K562 (cell line): ENCODE measurements around the gene PRR20B. TPM values are rescaled to one million over a fixed set of nuclear protein-coding genes. Genes with fewer than 3 reads are reported as not detected.

Experiments
- ATAC-seq: fragments of 200-7000 bp; cut with Tn5 transposase; 3 replicates; pipeline ENCODE4 v1.9.1; 2020; ENCODE audit warnings: moderate library complexity
- BruUV-seq: library from RNA; stranded (reverse); fragments of 400-500 nt; replicated peaks from 2 replicates; lab custom pipeline; 2021; lab: Mats Ljungman, UMichigan
- CTCF ChIA-PET: fragments of 300-600 bp; formaldehyde crosslinking; extraction: SDS; loops from one replicate; lab custom pipeline; 2021; ENCODE audit warnings: low intra/inter-chr PET ratio; lab: Yijun Ruan, JAX
- POLR2A ChIA-PET: fragments of 300-600, 350-650 bp; sonication (Branson Sonifier 250); formaldehyde crosslinking; extraction: SDS; loops from one replicate; lab custom pipeline; 2021; ENCODE audit warnings: antibody characterized with exemption, inconsistent platforms; lab: Yijun Ruan, JAX
- DNase-seq, 4 experiments: peaks; one replicate each; pipeline versions ENCODE4 v3.0.0 to v3.0.0-alpha.2; 2011 to 2018; ENCODE audit warnings: low spot score in 3 of 4, mixed read lengths in 3 of 4; ENCODE audit errors: extremely low read depth in 1 of 4
- FAIRE-seq: peaks from 2 replicates; lab custom pipeline; 2011; peaks lifted over from hg19 to GRCh38; lab: Jason Lieb, UNC
- H2AFZ ChIP-seq: 2 replicates; pipeline ENCODE4 v1.6.0; 2011; ENCODE audit warnings: low read depth, low read length, control low read depth, inconsistent platforms
- H3K27ac ChIP-seq: fragments of 200-600 bp; 3 replicates; pipeline ENCODE4 v1.8.0; 2011; ENCODE audit warnings: low read depth, mild to moderate bottlenecking, control low read depth, inconsistent platforms, low read length, moderate library complexity, mixed read lengths; ENCODE audit errors: extremely low read depth
- H3K27me3 ChIP-seq, 2 experiments: fragments of 300-600 bp in 1 of 2; 2 replicates in 1 of 2; 3 replicates in 1 of 2; pipeline versions ENCODE4 v1.6.0 to v1.8.0; 2011; ENCODE audit warnings: inconsistent platforms in 2 of 2, low read length in 2 of 2, mild to moderate bottlenecking in 1 of 2, mixed read lengths in 1 of 2, moderate library complexity in 1 of 2; ENCODE audit not compliant: control insufficient read depth in 2 of 2, insufficient read depth in 2 of 2
- H3K36me3 ChIP-seq: fragments of 300-600 bp; 3 replicates; pipeline ENCODE4 v1.8.0; 2011; ENCODE audit warnings: mild to moderate bottlenecking, low read length, inconsistent platforms; ENCODE audit not compliant: control insufficient read depth, insufficient read depth
- H3K4me1 ChIP-seq, 2 experiments: fragments of 200-600 bp in 1 of 2; replicated peaks in 1 of 2; 2 replicates in 1 of 2; 3 replicates in 1 of 2; pipeline versions ENCODE4 v1.5.1 to v1.8.0; 2011; ENCODE audit warnings: inconsistent platforms in 2 of 2, low read length in 2 of 2, mild to moderate bottlenecking in 1 of 2, mixed read lengths in 1 of 2, moderate library complexity in 1 of 2; ENCODE audit not compliant: control insufficient read depth in 2 of 2, insufficient read depth in 2 of 2
- H3K4me2 ChIP-seq: 2 replicates; pipeline ENCODE4 v1.6.1; 2011; ENCODE audit warnings: low read length, control low read depth, inconsistent platforms, mixed read lengths; ENCODE audit not compliant: insufficient read depth
- H3K4me3 ChIP-seq: fragments of 200-600 bp; sonication (generic), shearing (Covaris generic); 2 replicates; pipeline ENCODE4 v1.5.1; 2016; ENCODE audit warnings: control low read depth, inconsistent platforms
- H3K79me2 ChIP-seq: fragments of 200-600 bp; 3 replicates; pipeline ENCODE4 v1.8.0; 2011; ENCODE audit warnings: low read length, inconsistent platforms; ENCODE audit not compliant: control insufficient read depth, insufficient read depth
- H3K9ac ChIP-seq, 2 experiments: 2 replicates each; pipeline versions ENCODE4 v1.6.0 to v1.6.1; 2011; ENCODE audit warnings: low read depth in 2 of 2, low read length in 2 of 2, control low read depth in 1 of 2, inconsistent platforms in 1 of 2, mild to moderate bottlenecking in 1 of 2, mixed read lengths in 1 of 2; ENCODE audit not compliant: insufficient read depth in 1 of 2
- H3K9me1 ChIP-seq: one replicate; pipeline ENCODE4 v1.6.0; 2011; ENCODE audit warnings: inconsistent platforms, mild to moderate bottlenecking, low read length, moderate library complexity; ENCODE audit not compliant: control insufficient read depth, insufficient read depth
- H3K9me3 ChIP-seq: replicated peaks from 2 replicates; pipeline ENCODE4 v1.5.1; 2011; ENCODE audit warnings: low read depth, low read length, inconsistent platforms; ENCODE audit not compliant: control insufficient read depth, insufficient read depth
- H4K20me1 ChIP-seq: replicated peaks from 2 replicates; pipeline ENCODE4 v1.6.1; 2011; ENCODE audit warnings: low read length, inconsistent platforms, mixed read lengths; ENCODE audit not compliant: control insufficient read depth, insufficient read depth
- BRD9 ChIP-seq: fragments of 450-650 bp; IDR thresholded peaks from 2 replicates; pipeline ENCODE4 v1.6.1; 2018; ENCODE audit warnings: low read depth; ENCODE audit not compliant: partially characterized antibody
- HDAC1 ChIP-seq, 2 experiments: fragments of 450-650 bp; IDR thresholded peaks; 2 replicates each; pipeline ENCODE4 v1.6.1; 2016 to 2017; ENCODE audit warnings: inconsistent platforms in 1 of 2, mild to moderate bottlenecking in 1 of 2, moderate library complexity in 1 of 2
- WGBS: fragments of 100-300 bp; shearing (Covaris generic); methylation state at CpG from one replicate; pipeline ENCODE4 v1.1.6; 2016; ENCODE audit warnings: low coverage, mixed read lengths; ENCODE audit not compliant: insufficient coverage; ENCODE audit errors: missing lambda C conversion rate; 5-methylcytosine and 5-hydroxymethylcytosine counted together
- in situ Hi-C: fragments of 300-500 bp; cut with MboI; formaldehyde crosslinking; loops from 4 replicates; pipeline ENCODE4 v1.15.0; 2018; ENCODE audit warnings: inconsistent platforms, mixed read lengths
- intact Hi-C: fragments of 100-400 bp; cut with micrococcal nuclease; formaldehyde crosslinking; loops from 2 replicates; pipeline ENCODE4 v1.14.2; 2022
- polyA plus RNA-seq, 8 experiments: library from polyadenylated mRNA; depleted of rRNA in 4 of 8; stranded (reverse) in 5 of 8; unstranded in 3 of 8; fragments of >200 nt; fragmentation: Nextera tagmentation in 2 of 8; fragmentation: Illumina TruSeq in 1 of 8; extraction: Ambion mirVana in 2 of 8; extraction: Trizol in 1 of 8; gene quantifications; 2 replicates each; pipeline versions ENCODE4 v1.2.1 to v1.2.3, GENCODE V29; 2011 to 2014; ENCODE audit warnings: inconsistent platforms in 1 of 8, missing spikeins in 1 of 8
- total RNA-seq, 7 experiments: library from RNA; depleted of rRNA in 6 of 7; stranded (reverse); fragments of >200 nt in 6 of 7; fragmentation: Illumina TruSeq in 2 of 7; extraction: Trizol in 2 of 7; gene quantifications; 2 replicates each; pipeline versions ENCODE4 v1.2.1 to v1.2.3, GENCODE V29; 2011 to 2021; ENCODE audit warnings: low replicate concordance in 1 of 7
- TF ChIP-seq, protein P1 (sequence below): fragments of 250-450 bp; sonication (Bioruptor Pico); IDR thresholded peaks from 2 replicates; pipeline ENCODE4 v1.5.1; 2021; ENCODE audit warnings: mild to moderate bottlenecking
- TF ChIP-seq, protein P2 (sequence below): IDR thresholded peaks from 3 replicates; pipeline ENCODE4 v1.6.1; 2011; ENCODE audit warnings: borderline replicate concordance, mild to moderate bottlenecking, moderate library complexity; ENCODE audit not compliant: insufficient read length; ENCODE audit errors: extremely low read depth

PRR20B gene
- total and polyA plus RNA-seq, 9 of the 15 experiments (the other 6 are each of a cell fraction or from before 2014, with no cell fraction given) = not detected

DNA sequence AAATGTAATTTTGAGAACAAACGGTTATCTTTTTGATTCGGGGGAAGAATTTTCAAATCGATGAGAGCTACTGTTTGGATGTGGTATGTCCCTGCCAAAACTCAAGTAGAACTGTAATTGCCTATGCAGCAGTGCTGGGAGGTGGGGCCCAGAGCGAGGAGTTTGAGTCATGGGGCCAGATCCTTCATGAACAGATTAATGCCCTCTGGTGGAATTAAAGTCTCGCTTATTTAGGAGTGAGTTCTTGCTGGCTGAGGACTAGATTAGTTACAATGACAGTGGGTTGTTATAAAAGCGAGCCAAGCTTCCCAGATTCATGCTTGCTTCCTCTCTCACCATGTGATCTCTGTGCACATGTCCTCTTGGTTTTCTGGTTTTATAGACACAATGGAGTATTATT lies 18.4 kb upstream of the PRR20B start (continued):
- TF ChIP-seq, protein P1, sequence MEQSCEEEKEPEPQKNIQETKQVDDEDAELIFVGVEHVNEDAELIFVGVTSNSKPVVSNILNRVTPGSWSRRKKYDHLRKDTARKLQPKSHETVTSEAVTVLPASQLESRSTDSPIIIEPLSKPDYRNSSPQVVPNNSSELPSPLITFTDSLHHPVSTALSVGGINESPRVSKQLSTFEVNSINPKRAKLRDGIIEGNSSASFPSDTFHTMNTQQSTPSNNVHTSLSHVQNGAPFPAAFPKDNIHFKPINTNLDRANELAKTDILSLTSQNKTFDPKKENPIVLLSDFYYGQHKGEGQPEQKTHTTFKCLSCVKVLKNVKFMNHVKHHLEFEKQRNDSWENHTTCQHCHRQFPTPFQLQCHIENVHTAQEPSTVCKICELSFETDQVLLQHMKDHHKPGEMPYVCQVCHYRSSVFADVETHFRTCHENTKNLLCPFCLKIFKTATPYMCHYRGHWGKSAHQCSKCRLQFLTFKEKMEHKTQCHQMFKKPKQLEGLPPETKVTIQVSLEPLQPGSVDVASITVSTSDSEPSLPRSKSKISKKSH (CRISPR knock-in tag) = no peak

- POLR2A ChIA-PET = no interaction called here
- FAIRE-seq = no peak
- 0% methylated on average over 2 of the region's 2 CpGs for WGBS
Observed at GRCh38 chr13:57136093-57136492, 11.2 kb upstream of the PRR20B start.

More at GRCh38 chr13:57136093-57136492, 11.2 kb upstream of the PRR20B start:
- Histone ChIP-seq H3K9ac (no peak overlapping the region), H3K4me2 (no peak overlapping the region), H3K4me1 (no peaks in the 10 kb centered on the region), H3K27ac (no peak overlapping the region), H3K36me3 (no peaks in the 10 kb centered on the region), H3K79me2 (no peaks in the 10 kb centered on the region), H2AFZ (no peak overlapping the region), H4K20me1 (no peaks in the 10 kb centered on the region), H3K9me1 (no peaks in the 10 kb centered on the region), H3K9me3 (no peaks in the 10 kb centered on the region), H3K27me3 (no peaks in the 10 kb centered on the region), H3K4me3 (no peak overlapping the region)
- in situ Hi-C loops (no loop called here), intact Hi-C loops (no loop called here)
- ATAC-seq (no peak), DNase-seq (no peak)
- TF ChIP-seq BRD9 (no peak), HDAC1 (IDR thresholded peaks at IDR 0.05) (no peak)
- TF ChIP-seq, protein P2, sequence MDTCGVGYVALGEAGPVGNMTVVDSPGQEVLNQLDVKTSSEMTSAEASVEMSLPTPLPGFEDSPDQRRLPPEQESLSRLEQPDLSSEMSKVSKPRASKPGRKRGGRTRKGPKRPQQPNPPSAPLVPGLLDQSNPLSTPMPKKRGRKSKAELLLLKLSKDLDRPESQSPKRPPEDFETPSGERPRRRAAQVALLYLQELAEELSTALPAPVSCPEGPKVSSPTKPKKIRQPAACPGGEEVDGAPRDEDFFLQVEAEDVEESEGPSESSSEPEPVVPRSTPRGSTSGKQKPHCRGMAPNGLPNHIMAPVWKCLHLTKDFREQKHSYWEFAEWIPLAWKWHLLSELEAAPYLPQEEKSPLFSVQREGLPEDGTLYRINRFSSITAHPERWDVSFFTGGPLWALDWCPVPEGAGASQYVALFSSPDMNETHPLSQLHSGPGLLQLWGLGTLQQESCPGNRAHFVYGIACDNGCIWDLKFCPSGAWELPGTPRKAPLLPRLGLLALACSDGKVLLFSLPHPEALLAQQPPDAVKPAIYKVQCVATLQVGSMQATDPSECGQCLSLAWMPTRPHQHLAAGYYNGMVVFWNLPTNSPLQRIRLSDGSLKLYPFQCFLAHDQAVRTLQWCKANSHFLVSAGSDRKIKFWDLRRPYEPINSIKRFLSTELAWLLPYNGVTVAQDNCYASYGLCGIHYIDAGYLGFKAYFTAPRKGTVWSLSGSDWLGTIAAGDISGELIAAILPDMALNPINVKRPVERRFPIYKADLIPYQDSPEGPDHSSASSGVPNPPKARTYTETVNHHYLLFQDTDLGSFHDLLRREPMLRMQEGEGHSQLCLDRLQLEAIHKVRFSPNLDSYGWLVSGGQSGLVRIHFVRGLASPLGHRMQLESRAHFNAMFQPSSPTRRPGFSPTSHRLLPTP = no peak
- CTCF ChIA-PET = no interaction called here
- BruUV-seq = no TSS peak
